ENCODE results near the gene PAPPA2.

DNA sequence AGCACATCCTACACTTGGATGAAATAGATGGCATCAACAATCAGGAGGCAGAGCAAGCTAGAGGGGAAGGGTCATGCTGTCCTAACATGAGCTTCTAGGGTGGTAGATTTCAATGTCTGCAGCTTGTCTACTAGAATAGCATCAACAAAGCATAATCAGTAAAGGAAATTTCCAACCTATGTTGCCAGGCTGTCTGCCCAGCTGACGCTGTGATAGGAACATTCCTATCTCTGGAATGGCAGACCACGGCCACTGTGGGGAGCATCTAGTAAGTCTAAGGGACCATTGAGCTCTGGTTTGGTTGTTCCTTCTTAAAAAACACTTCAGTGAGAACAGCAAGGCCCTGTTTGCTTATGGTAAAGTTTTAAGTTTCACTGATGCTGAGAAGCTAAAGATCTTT is 206.8 kb downstream of the PAPPA2 start:
- TF ChIP-seq CTCF (IDR thresholded peaks at IDR 0.05) (no peak), POLR2A (IDR thresholded peaks at IDR 0.05) (no peak)
